H9 (cell line): Measurements from ENCODE around the gene PCGF3. TPM values are rescaled to one million over a fixed set of nuclear protein-coding genes. Genes with fewer than 3 reads are reported as not detected.

Source experiments
- DNase-seq: peaks from one replicate; pipeline ENCODE4 v3.0.0-alpha.2; 2017
- H2AFZ ChIP-seq: one replicate; pipeline ENCODE4 v1.6.1; 2013; ENCODE audit warnings: mild to moderate bottlenecking, low read length, control low read depth, moderate library complexity
- H2AK5ac ChIP-seq: 2 replicates; pipeline ENCODE4 v1.6.1; 2013; ENCODE audit warnings: low read length, control low read depth, mixed read lengths; ENCODE audit not compliant: insufficient read length
- H2BK120ac ChIP-seq: one replicate; pipeline ENCODE4 v1.6.1; 2013; ENCODE audit warnings: low read depth, mild to moderate bottlenecking, low read length, control low read depth, inconsistent platforms; ENCODE audit not compliant: poor library complexity, severe bottlenecking
- H2BK12ac ChIP-seq: 2 replicates; pipeline ENCODE4 v1.6.1; 2013; ENCODE audit warnings: low read length, control low read depth, mixed read lengths, low read depth; ENCODE audit not compliant: insufficient read length
- H2BK15ac ChIP-seq: 2 replicates; pipeline ENCODE4 v1.6.1; 2013; ENCODE audit warnings: low read depth, low read length, control low read depth
- H2BK20ac ChIP-seq: one replicate; pipeline ENCODE4 v1.6.1; 2013; ENCODE audit warnings: low read depth, mild to moderate bottlenecking, low read length, control low read depth, inconsistent platforms; ENCODE audit not compliant: poor library complexity, severe bottlenecking
- H2BK5ac ChIP-seq: 2 replicates; pipeline ENCODE4 v1.6.1; 2013; ENCODE audit warnings: low read length, control low read depth, mixed read lengths; ENCODE audit not compliant: insufficient read length
- H3K14ac ChIP-seq: 2 replicates; pipeline ENCODE4 v1.6.1; 2013; ENCODE audit warnings: low read length, control low read depth; ENCODE audit not compliant: insufficient read depth
- H3K18ac ChIP-seq: 2 replicates; pipeline ENCODE4 v1.6.1; 2013; ENCODE audit warnings: low read depth, mild to moderate bottlenecking, mixed read lengths, low read length, control low read depth; ENCODE audit not compliant: insufficient read length
- H3K23ac ChIP-seq: 2 replicates; pipeline ENCODE4 v1.6.1; 2013; ENCODE audit warnings: low read length, control low read depth, mixed read lengths, low read depth; ENCODE audit not compliant: insufficient read length
- H3K23me2 ChIP-seq: 2 replicates; pipeline ENCODE4 v1.6.1; 2013; ENCODE audit warnings: low read depth, mild to moderate bottlenecking, mixed read lengths, low read length, control low read depth; ENCODE audit not compliant: insufficient read length, poor library complexity, severe bottlenecking
- H3K27ac ChIP-seq: 2 replicates; pipeline ENCODE4 v1.5.1; 2013; ENCODE audit warnings: low read length, control low read depth, mixed read lengths, low read depth; ENCODE audit not compliant: insufficient read length
- H3K27me3 ChIP-seq: 2 replicates; pipeline ENCODE4 v1.6.1; 2013; ENCODE audit warnings: low read length, control low read depth, inconsistent platforms; ENCODE audit not compliant: insufficient read depth
- H3K4ac ChIP-seq: 2 replicates; pipeline ENCODE4 v1.6.1; 2013; ENCODE audit warnings: low read depth, mild to moderate bottlenecking, control low read depth, inconsistent platforms, low read length, moderate library complexity
- H3K4me1 ChIP-seq: 2 replicates; pipeline ENCODE4 v1.6.1; 2013; ENCODE audit warnings: low read length, control low read depth, inconsistent platforms; ENCODE audit not compliant: insufficient read depth
- H3K4me2 ChIP-seq: 2 replicates; pipeline ENCODE4 v1.6.1; 2013; ENCODE audit warnings: low read length, control low read depth, mixed read lengths; ENCODE audit not compliant: insufficient read length, insufficient read depth
- H3K56ac ChIP-seq: 2 replicates; pipeline ENCODE4 v1.6.1; 2013; ENCODE audit warnings: low read depth, mild to moderate bottlenecking, mixed read lengths, low read length, control low read depth; ENCODE audit not compliant: insufficient read length
- H3K79me1 ChIP-seq: 2 replicates; pipeline ENCODE4 v1.6.1; 2013; ENCODE audit warnings: low read depth, mild to moderate bottlenecking, moderate library complexity, low read length, control low read depth, inconsistent platforms; ENCODE audit not compliant: insufficient read depth, poor library complexity, severe bottlenecking
- H3K79me2 ChIP-seq: 2 replicates; pipeline ENCODE4 v1.6.1; 2013; ENCODE audit warnings: low read length, control low read depth, inconsistent platforms; ENCODE audit not compliant: insufficient read depth
- H3K9ac ChIP-seq: 2 replicates; pipeline ENCODE4 v1.6.1; 2013; ENCODE audit warnings: low read length, control low read depth, mixed read lengths; ENCODE audit not compliant: insufficient read length; ENCODE audit errors: extremely low read depth
- H3K9me3 ChIP-seq: one replicate; pipeline ENCODE4 v1.6.1; 2013; ENCODE audit warnings: low read depth, low read length, inconsistent platforms; ENCODE audit not compliant: control insufficient read depth
- H3T11ph ChIP-seq: one replicate; pipeline ENCODE4 v1.6.1; 2013; ENCODE audit warnings: mild to moderate bottlenecking, low read length, control low read depth, inconsistent platforms
- H4K20me1 ChIP-seq: one replicate; pipeline ENCODE4 v1.6.1; 2013; ENCODE audit not compliant: control insufficient read depth, insufficient read length, insufficient read depth
- H4K5ac ChIP-seq: 2 replicates; pipeline ENCODE4 v1.6.1; 2013; ENCODE audit warnings: low read depth, mild to moderate bottlenecking, mixed read lengths, low read length, control low read depth; ENCODE audit not compliant: insufficient read length
- H4K8ac ChIP-seq: replicated peaks from 2 replicates; pipeline ENCODE4 v1.6.1; 2013; ENCODE audit warnings: low read length, control low read depth, mixed read lengths, low read depth; ENCODE audit not compliant: insufficient read length
- H4K91ac ChIP-seq: 2 replicates; pipeline ENCODE4 v1.6.1; 2013; ENCODE audit warnings: low read depth, mild to moderate bottlenecking, moderate library complexity, mixed read lengths, low read length, control low read depth; ENCODE audit not compliant: insufficient read length
- H3K27ac Mint-ChIP-seq, 3 experiments: 2 replicates in 2 of 3; 3 replicates in 1 of 3; pipeline ENCODE4 v1.8.0; 2020 to 2021; ENCODE audit warnings: mixed read lengths in 3 of 3, mild to moderate bottlenecking in 1 of 3, moderate library complexity in 1 of 3
- H3K27me3 Mint-ChIP-seq: 2 replicates; pipeline ENCODE4 v1.8.0; 2021; ENCODE audit warnings: low read depth, mild to moderate bottlenecking, moderate library complexity, mixed read lengths
- H3K36me3 Mint-ChIP-seq, 3 experiments: 2 replicates in 2 of 3; 3 replicates in 1 of 3; pipeline ENCODE4 v1.8.0; 2020 to 2021; ENCODE audit warnings: low read depth in 3 of 3, mixed read lengths in 3 of 3; ENCODE audit not compliant: insufficient read depth in 1 of 3
- H3K4me1 Mint-ChIP-seq, 2 experiments: 2 replicates each; pipeline ENCODE4 v1.8.0; 2020; ENCODE audit warnings: mixed read lengths in 2 of 2
- H3K4me3 Mint-ChIP-seq, 2 experiments: 2 replicates in 1 of 2; 3 replicates in 1 of 2; pipeline ENCODE4 v1.8.0; 2020 to 2021; ENCODE audit warnings: mild to moderate bottlenecking in 2 of 2, mixed read lengths in 2 of 2, moderate library complexity in 1 of 2
- H3K9me3 Mint-ChIP-seq, 2 experiments: 2 replicates in 1 of 2; 3 replicates in 1 of 2; pipeline ENCODE4 v1.8.0; 2020; ENCODE audit warnings: mild to moderate bottlenecking in 2 of 2, mixed read lengths in 2 of 2, moderate library complexity in 1 of 2
- WGBS: extraction: QIAGEN DNeasy Blood & Tissue Kit; methylation state at CpG from one replicate; pipeline ENCODE4 v1.1.7; 2013; ENCODE audit warnings: missing lambda C conversion rate, low lambda C conversion rate, mixed read lengths; ENCODE audit not compliant: insufficient read length; ENCODE audit errors: extremely low coverage; 5-methylcytosine and 5-hydroxymethylcytosine counted together
- total RNA-seq: library from RNA; stranded (reverse); gene quantifications from 2 replicates; pipeline ENCODE4 v1.2.1, GENCODE V29; 2021
- TF ChIP-seq, protein P1 (sequence below): fragments of 200-600 bp; sonication (generic); conservative IDR thresholded peaks from 3 replicates; pipeline ENCODE4 v1.8.0; 2021; ENCODE audit warnings: antibody characterized with exemption, mild to moderate bottlenecking

The PCGF3 gene
- total RNA-seq, 1 experiment from 2014 or later: 43.1 TPM

DNA sequence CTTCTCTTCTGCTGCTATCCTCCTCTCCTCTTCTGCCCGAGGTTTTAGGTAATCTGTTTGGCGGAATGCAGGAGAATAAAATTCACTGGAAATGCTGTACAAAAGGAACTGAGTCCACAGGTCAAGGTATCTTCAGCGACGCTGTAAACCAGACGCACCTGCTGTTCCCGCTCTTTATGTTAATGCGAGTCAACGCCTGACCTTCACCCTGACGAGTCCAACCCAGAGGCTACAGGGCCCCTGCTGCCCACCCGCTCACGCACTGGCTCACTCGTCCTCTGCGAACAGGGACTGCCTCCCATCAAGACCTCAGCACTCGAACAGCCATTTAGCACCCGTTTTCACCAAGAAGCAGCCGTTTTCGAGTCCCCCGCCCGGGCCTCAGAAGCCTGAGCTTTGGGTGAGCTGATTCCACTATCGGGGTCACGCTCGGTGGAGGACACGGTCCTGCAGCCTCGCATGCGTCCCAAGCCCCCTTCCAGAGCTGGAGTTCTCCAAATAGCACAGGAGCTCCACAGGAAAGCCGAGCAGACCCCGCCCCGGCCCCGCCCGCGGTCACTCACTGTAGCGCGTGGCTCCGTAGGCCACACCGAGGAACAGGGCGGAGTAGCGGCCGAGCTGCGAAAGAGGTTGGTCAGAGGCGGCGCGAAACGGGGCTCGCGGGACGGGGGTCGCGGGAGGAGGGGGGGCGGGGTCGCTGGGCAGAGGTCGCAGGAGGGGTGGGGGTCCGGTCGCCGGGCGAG, 32.1 kb upstream of the PCGF3 start:
- Mint-ChIP-seq H3K36me3 (peaks cover 21 to 31% (median 29%) of the 10 kb centered on the region in 3 experiments), H3K27ac (peak overlapping the region; percentile 44 to 98 (median 90); a peak in 5 of 7 replicates), H3K9me3 (no peaks in the 10 kb centered on the region; a peak in 1 of 5 replicates), H3K4me3 (peak overlapping the region; percentile 93 to 96), H3K27me3 (peaks cover 6% of the 10 kb centered on the region), H3K4me1 (peaks cover 6 to 11% of the 10 kb centered on the region in 2 experiments)
- H3K27me3 ChIP-seq: no peaks in the 10 kb centered on the region
- H3K18ac ChIP-seq: peak overlapping the region; percentile 86
- H3T11ph ChIP-seq: no peak overlapping the region
- H2BK20ac ChIP-seq: no peak overlapping the region
- WGBS: no CpG with 5 or more reads among the region's 55 CpGs
- H2BK15ac ChIP-seq: no peak overlapping the region
- peak overlapping the region; percentile 96 for H3K4me2 ChIP-seq
- DNase-seq: no peak
- peak overlapping the region; percentile 25 for H4K8ac ChIP-seq
- H4K5ac ChIP-seq: peak overlapping the region; percentile 64
- no peak overlapping the region for H3K27ac ChIP-seq
- H4K91ac ChIP-seq: no peak overlapping the region
- no peak overlapping the region for H2BK120ac ChIP-seq
- no peak overlapping the region for H2AFZ ChIP-seq
- H3K23ac ChIP-seq: no peak overlapping the region
- H3K79me2 ChIP-seq: peaks cover 5% of the 10 kb centered on the region; the same call in 1 of the 2 replicates
- H3K9ac ChIP-seq: peak overlapping the region; percentile 92
- H3K14ac ChIP-seq: peak overlapping the region; percentile 84
- H3K9me3 ChIP-seq: no peaks in the 10 kb centered on the region
- H3K4ac ChIP-seq: no peak overlapping the region; the same call in 1 of the 2 replicates
- TF ChIP-seq, protein P1, sequence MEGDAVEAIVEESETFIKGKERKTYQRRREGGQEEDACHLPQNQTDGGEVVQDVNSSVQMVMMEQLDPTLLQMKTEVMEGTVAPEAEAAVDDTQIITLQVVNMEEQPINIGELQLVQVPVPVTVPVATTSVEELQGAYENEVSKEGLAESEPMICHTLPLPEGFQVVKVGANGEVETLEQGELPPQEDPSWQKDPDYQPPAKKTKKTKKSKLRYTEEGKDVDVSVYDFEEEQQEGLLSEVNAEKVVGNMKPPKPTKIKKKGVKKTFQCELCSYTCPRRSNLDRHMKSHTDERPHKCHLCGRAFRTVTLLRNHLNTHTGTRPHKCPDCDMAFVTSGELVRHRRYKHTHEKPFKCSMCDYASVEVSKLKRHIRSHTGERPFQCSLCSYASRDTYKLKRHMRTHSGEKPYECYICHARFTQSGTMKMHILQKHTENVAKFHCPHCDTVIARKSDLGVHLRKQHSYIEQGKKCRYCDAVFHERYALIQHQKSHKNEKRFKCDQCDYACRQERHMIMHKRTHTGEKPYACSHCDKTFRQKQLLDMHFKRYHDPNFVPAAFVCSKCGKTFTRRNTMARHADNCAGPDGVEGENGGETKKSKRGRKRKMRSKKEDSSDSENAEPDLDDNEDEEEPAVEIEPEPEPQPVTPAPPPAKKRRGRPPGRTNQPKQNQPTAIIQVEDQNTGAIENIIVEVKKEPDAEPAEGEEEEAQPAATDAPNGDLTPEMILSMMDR: no peak
- H3K56ac ChIP-seq: peak overlapping the region; percentile 85
- H3K23me2 ChIP-seq: peaks cover 14% of the 10 kb centered on the region
- no peak overlapping the region for H2BK12ac ChIP-seq
- H3K4me1 ChIP-seq: 0 out of 2 replicates have a peak, but pooled peaks cover 3% of the 10 kb centered on the region
- H3K79me1 ChIP-seq: peaks cover 3% of the 10 kb centered on the region
- no peak overlapping the region for H2BK5ac ChIP-seq
- no peak overlapping the region for H2AK5ac ChIP-seq
- peaks cover 4% of the 10 kb centered on the region for H4K20me1 ChIP-seq
